GM12865 (cell line): Measurements from ENCODE around the gene EID3.
A peak's percentile ranks its signal among the peaks of the same experiment; 100 is the strongest.

ENCODE experiments used
- DNase-seq: peaks from one replicate; pipeline ENCODE4 v3.0.0; 2010; ENCODE audit warnings: low read depth
- H3K4me3 ChIP-seq: 2 replicates; pipeline ENCODE4 v1.5.1; 2011; ENCODE audit warnings: mild to moderate bottlenecking, low read depth, low read length, control low read depth
- CTCF ChIP-seq: IDR thresholded peaks from 2 replicates; pipeline ENCODE4 v1.5.1; 2011; ENCODE audit warnings: low read length, control low read depth, low read depth, inconsistent platforms; ENCODE audit not compliant: insufficient read depth; ENCODE audit errors: missing control alignments

EID3 gene

GRCh38 chr12:104281636-104282035 lies 21.9 kb upstream of the EID3 start:
- no peak for DNase-seq
- no peak for TF ChIP-seq CTCF
- no peak overlapping the region for H3K4me3 ChIP-seq

DNA sequence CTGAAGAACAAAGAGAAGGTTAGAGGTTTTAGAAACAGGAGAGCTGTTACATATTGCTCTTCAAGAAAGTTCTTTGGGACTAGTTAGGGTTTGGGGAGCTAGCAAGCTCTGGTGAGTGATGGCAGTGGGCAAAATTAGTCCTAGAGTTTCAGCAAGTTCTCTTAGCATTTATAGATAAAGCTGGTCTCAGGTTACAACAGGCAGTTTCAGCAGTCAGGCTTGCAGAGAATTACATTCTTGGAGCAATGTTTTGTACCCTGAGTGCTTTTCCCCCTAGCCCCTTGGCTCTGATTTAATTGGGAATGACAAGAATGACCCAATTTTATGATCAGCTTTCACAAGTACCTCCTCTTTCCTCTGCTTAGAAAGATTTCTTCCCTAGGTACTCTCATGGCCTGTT lies 21.4 kb upstream of the EID3 start:
- no peak overlapping the region for H3K4me3 ChIP-seq
- TF ChIP-seq CTCF, result no peak
- no peak for DNase-seq

DNA sequence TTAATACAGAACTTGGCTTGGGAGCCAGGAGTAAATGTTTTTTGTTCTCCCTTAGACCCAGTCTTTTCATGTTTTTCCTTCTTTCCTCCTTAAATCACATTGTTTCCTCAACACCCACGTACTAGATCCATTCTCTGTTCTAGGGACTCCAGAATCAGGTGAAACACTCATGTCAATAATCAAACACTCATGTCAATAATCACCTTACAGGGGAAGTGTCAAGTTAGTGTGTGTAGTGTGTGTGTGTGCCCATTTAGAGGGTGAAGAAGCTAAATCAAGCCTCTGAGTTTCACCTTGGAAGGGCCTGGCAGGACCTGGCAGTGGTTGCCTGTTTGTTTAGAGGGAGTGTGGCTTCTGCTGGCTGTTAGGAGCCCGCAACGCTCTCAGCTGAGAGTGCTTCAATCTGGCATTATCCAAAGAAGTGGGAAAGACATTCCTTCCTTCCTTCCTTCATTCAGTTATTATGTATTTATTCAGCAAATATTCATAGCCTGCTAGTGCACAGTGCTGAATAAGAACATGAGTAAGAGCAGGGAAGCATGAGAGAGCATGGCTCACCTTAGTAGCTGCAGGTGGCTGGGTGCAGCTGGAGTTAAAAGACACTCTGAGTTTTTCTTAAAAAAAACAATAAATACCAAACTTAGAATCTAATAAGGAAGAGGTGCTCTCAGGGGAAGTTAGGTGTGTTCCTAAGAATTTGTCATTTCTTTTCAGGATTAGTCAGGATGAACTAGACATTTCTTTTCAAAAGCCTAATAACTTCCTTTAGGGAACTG lies 17.6 kb upstream of the EID3 start:
- no peak for TF ChIP-seq CTCF
- peak overlapping the region; percentile 40 for H3K4me3 ChIP-seq
- DNase-seq, result peak; percentile 49

- DNase-seq, result peak; percentile 98
- no peak for TF ChIP-seq CTCF
- peak overlapping the region; percentile 63 for H3K4me3 ChIP-seq
Measured at GRCh38 chr12:104286516-104287482, 16.7 kb upstream of the EID3 start.

GRCh38 chr12:104288635-104289274 lies 14.8 kb upstream of the EID3 start:
- H3K4me3 ChIP-seq, result peak overlapping the region; percentile 63
- DNase-seq, result peak; percentile 94
- no peak for TF ChIP-seq CTCF

DNA sequence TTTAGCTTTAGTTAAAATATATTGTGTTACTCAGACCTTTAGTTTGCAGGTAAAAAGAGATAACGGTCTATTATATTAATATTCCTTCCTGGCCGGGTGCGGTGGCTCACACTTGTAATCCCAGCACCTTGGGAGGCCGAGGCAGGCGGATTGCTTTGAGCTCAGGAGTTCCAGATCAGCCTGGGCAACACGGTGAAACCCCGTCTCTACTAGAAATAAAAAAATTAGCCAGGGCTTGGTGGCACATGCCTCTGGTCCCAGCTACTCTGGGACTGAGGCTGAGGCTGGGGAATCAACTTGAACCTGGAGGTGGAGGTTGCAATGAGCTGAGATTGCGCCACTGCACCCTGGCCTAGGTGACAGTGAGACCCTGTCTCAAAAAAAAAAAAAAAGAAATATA lies 13.2 kb upstream of the EID3 start:
- no peak for TF ChIP-seq CTCF
- no peak for DNase-seq
- no peak overlapping the region for H3K4me3 ChIP-seq
